Natural killer cell (primary cell): Measurements from ENCODE around the gene OR6C76. TPM values are rescaled to one million over a fixed set of nuclear protein-coding genes. Genes with fewer than 3 reads are reported as not detected.

ENCODE experiments used
- ATAC-seq, 3 donors: fragments of 150-1000 bp in 2 of 3; fragments of 200-7000 bp in 1 of 3; cut with Tn5 transposase; 1 replicate in 1 of 3; 2 replicates in 2 of 3; pipeline ENCODE4 v1.10.0; 2021; ENCODE audit warnings: mild to moderate bottlenecking in 2 of 3, moderate library complexity in 2 of 3
- DNase-seq, 2 donors: peaks; one replicate each; pipeline versions ENCODE4 v3.0.0 to v3.0.0-alpha.2; 2013 to 2021; ENCODE audit warnings: mixed read lengths in 1 of 2
- H3K27ac ChIP-seq: one replicate; pipeline ENCODE4 v1.5.1; 2013; ENCODE audit warnings: mild to moderate bottlenecking, low read length
- H3K27me3 ChIP-seq: one replicate; pipeline ENCODE4 v1.6.1; 2013; ENCODE audit warnings: low read length; ENCODE audit not compliant: control insufficient read depth, insufficient read depth
- H3K36me3 ChIP-seq: one replicate; pipeline ENCODE4 v1.6.1; 2013; ENCODE audit warnings: low read length; ENCODE audit not compliant: control insufficient read depth, insufficient read depth
- H3K4me1 ChIP-seq: one replicate; pipeline ENCODE4 v1.6.1; 2013; ENCODE audit warnings: low read length; ENCODE audit not compliant: control insufficient read depth, insufficient read depth
- H3K4me3 ChIP-seq: one replicate; pipeline ENCODE4 v1.5.1; 2013; ENCODE audit warnings: low read length
- H3K9me3 ChIP-seq: one replicate; pipeline ENCODE4 v1.6.1; 2013; ENCODE audit warnings: low read length; ENCODE audit not compliant: control insufficient read depth, insufficient read depth
- H3K27ac Mint-ChIP-seq, 2 donors: one replicate each; pipeline ENCODE4 v1.8.0; 2022; ENCODE audit warnings: mild to moderate bottlenecking in 2 of 2, mixed read lengths in 2 of 2, moderate library complexity in 1 of 2
- H3K27me3 Mint-ChIP-seq, 2 donors: one replicate each; pipeline ENCODE4 v1.8.0; 2022; ENCODE audit warnings: low read depth in 2 of 2, mixed read lengths in 2 of 2
- H3K36me3 Mint-ChIP-seq: one replicate; pipeline ENCODE4 v1.8.0; 2022; ENCODE audit warnings: mixed read lengths
- H3K4me1 Mint-ChIP-seq, 2 donors: one replicate each; pipeline ENCODE4 v1.8.0; 2022; ENCODE audit warnings: mixed read lengths in 2 of 2
- H3K4me3 Mint-ChIP-seq: one replicate; pipeline ENCODE4 v1.8.0; 2022; ENCODE audit warnings: mild to moderate bottlenecking, moderate library complexity, mixed read lengths
- H3K9me3 Mint-ChIP-seq, 2 donors: one replicate each; pipeline ENCODE4 v1.8.0; 2022; ENCODE audit warnings: mixed read lengths in 2 of 2
- WGBS: methylation state at CpG from one replicate; pipeline ENCODE4 v1.1.7; 2013; ENCODE audit warnings: missing lambda C conversion rate; ENCODE audit not compliant: insufficient coverage; 5-methylcytosine and 5-hydroxymethylcytosine counted together
- intact Hi-C: fragments of 100-400 bp; cut with micrococcal nuclease; formaldehyde crosslinking; loops from one replicate; pipeline ENCODE4 v1.14.2; 2022
- total RNA-seq, 4 donors: library from RNA; stranded (reverse); fragments of 120-200 nt in 1 of 4; gene quantifications; one replicate each; pipeline versions ENCODE4 v1.2.3 to v1.2.4, GENCODE V29; 2013 to 2022
- TF ChIP-seq, protein P1 (sequence below): fragments of 200-600 bp; IDR thresholded peaks from one replicate; pipeline ENCODE4 v1.8.0; 2022; ENCODE audit warnings: antibody characterized with exemption

The OR6C76 gene
- total RNA-seq, 3 donors from 2014 or later (not counting 1 experiment from before 2014, with no cell fraction given): not detected

DNA sequence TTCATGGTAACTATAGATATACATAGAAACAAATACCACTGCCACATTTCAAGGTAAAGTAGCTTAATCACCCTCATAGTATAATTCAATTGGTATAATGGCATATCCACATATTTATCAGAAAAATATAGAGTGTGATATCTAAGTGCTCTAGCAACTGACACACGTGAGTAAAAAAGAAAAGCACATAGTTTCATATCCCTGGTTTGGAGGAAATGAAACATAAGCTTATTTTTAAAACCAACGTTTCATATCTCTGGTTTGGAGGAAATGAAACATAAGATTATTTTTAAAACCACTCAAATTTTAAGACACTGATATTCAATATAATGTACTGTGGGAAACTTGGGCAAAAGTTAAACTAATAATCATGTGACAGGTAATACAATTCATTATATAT lies 41.8 kb downstream of the OR6C76 start:
- H3K4me1 Mint-ChIP-seq: no peaks in the 10 kb centered on the region
- H3K27me3 ChIP-seq: peaks cover 5% of the 10 kb centered on the region
- DNase-seq (no peak), ATAC-seq (no peak)
- no peak overlapping the region for H3K27ac ChIP-seq
- no peaks in the 10 kb centered on the region for H3K4me1 ChIP-seq
- intact Hi-C loops: no loop called here
- no peaks in the 10 kb centered on the region for H3K36me3 ChIP-seq
- H3K4me3 Mint-ChIP-seq: no peak overlapping the region
- H3K9me3 ChIP-seq: no peaks in the 10 kb centered on the region
- no peak overlapping the region for H3K27ac Mint-ChIP-seq
- TF ChIP-seq, protein P1, sequence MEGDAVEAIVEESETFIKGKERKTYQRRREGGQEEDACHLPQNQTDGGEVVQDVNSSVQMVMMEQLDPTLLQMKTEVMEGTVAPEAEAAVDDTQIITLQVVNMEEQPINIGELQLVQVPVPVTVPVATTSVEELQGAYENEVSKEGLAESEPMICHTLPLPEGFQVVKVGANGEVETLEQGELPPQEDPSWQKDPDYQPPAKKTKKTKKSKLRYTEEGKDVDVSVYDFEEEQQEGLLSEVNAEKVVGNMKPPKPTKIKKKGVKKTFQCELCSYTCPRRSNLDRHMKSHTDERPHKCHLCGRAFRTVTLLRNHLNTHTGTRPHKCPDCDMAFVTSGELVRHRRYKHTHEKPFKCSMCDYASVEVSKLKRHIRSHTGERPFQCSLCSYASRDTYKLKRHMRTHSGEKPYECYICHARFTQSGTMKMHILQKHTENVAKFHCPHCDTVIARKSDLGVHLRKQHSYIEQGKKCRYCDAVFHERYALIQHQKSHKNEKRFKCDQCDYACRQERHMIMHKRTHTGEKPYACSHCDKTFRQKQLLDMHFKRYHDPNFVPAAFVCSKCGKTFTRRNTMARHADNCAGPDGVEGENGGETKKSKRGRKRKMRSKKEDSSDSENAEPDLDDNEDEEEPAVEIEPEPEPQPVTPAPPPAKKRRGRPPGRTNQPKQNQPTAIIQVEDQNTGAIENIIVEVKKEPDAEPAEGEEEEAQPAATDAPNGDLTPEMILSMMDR: no peak
- no peaks in the 10 kb centered on the region for H3K36me3 Mint-ChIP-seq
- no CpG with 5 or more reads among the region's 2 CpGs for WGBS
- H3K27me3 Mint-ChIP-seq: peaks cover 5 to 27% of the 10 kb centered on the region in 2 donors
- H3K9me3 Mint-ChIP-seq: no peaks in the 10 kb centered on the region
- no peak overlapping the region for H3K4me3 ChIP-seq

DNA sequence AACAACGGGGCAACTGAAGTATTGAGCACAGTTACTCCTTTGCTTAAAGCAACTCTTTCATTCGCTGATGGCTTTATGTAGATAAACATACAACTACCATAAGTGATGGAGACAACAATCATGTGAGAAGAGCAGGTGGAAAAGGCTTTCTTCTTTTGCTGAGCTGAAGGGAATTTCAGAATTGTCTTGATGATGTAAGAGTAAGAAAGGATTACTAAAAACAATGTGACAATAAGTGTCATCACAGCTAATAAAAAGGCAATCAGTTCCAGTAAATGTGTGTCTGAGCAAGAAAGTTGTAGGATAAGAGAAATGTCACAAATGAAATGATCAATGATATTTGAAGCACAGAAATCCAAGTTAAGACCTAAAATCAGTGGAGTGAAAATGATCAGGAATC lies 43.2 kb downstream of the OR6C76 start:
- no peaks in the 10 kb centered on the region for H3K4me1 ChIP-seq
- no CpG with 5 or more reads among the region's 2 CpGs for WGBS
- Mint-ChIP-seq H3K9me3 (no peaks in the 10 kb centered on the region), H3K4me3 (no peak overlapping the region), H3K36me3 (no peaks in the 10 kb centered on the region), H3K27ac (no peak overlapping the region), H3K27me3 (peaks cover 5 to 27% of the 10 kb centered on the region in 2 donors), H3K4me1 (no peaks in the 10 kb centered on the region)
- ATAC-seq: no peak
- intact Hi-C loops: no loop called here
- DNase-seq: no peak
- H3K36me3 ChIP-seq: no peaks in the 10 kb centered on the region
- no peaks in the 10 kb centered on the region for H3K9me3 ChIP-seq
- TF ChIP-seq, protein P1: no peak
- peaks cover 5% of the 10 kb centered on the region for H3K27me3 ChIP-seq
- no peak overlapping the region for H3K27ac ChIP-seq
- H3K4me3 ChIP-seq: no peak overlapping the region

DNA sequence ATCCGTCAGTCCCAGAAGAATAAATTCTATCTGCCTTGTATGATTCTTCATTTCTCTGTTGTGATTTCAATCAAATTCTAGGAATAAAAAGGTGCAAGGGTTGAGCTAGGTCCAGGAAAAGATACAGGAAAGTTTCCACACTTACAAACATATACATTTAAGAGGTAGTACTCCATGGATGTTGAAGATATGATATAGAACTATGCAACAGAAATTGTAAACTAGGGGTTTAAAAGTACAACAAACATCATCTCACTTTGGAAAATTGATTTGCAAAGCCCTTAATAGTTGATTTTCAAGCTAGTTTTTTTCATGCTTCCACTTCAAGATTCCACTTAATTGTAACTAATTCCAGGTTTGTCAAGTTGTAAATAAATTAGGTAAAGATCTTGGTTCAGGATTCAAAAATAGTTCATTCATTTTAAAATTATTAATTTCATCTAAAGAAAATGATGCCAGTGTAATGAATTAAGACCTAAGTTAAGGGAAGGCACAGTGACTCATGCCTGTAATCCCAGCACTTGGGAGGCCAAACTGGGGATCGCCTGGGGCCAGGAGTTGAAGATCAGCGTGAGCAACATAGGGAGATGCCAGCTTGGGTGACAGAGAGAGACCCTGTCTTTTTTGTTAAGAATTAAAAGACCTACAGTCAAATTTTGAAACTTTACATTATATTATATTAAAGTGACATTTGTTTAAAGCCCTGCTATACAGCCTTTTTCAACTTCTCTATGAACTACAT lies 44.2 kb downstream of the OR6C76 start, which contains the start of gene OR6C70:
OR6C70 (minus strand) TSS at position 51 of the 742 bp plus-strand sequence; CDS start at position 51, 0 bp downstream.
- WGBS: 82% methylated on average over 2 of the region's 3 CpGs
- no peak within 1 kb of the TSS for H3K27ac ChIP-seq
- Mint-ChIP-seq H3K9me3 (no peaks in the 10 kb centered on the region), H3K27ac (no peak within 1 kb of the TSS), H3K36me3 (no peaks in the 10 kb centered on the region), H3K4me3 (no peak within 1 kb of the TSS), H3K4me1 (no peaks in the 10 kb centered on the region), H3K27me3 (peaks cover 5 to 27% of the 10 kb centered on the region in 2 donors)
- TF ChIP-seq, protein P1: no peak
- peaks cover 5% of the 10 kb centered on the region for H3K27me3 ChIP-seq
- no peak within 1 kb of the TSS for H3K4me3 ChIP-seq
- H3K36me3 ChIP-seq: no peaks in the 10 kb centered on the region
- H3K4me1 ChIP-seq: no peaks in the 10 kb centered on the region
- intact Hi-C loops: no loop called here
- no peak for ATAC-seq
- DNase-seq: no peak
- H3K9me3 ChIP-seq: no peaks in the 10 kb centered on the region

DNA sequence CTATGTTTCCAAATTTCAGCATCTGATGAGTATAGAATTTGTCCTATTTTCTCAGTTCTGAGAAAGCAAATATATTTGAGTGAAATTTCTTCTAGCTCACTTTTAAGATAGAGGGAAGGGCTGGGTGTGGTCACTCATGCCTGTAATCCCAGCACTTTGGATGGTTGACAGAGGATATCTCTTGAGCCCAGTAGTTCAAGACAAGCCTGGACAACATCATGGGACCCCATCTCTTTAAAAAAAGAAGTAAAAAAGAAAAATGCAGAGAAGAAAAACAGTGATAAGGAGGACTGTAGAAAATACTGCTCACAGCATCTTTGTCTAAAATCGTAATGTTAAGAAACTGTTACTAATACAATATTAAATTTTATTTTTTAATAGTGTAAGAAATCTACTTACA lies 46.2 kb downstream of the OR6C76 start:
- peaks cover 5% of the 10 kb centered on the region for H3K27me3 ChIP-seq
- no peak for DNase-seq
- Mint-ChIP-seq H3K4me1 (no peaks in the 10 kb centered on the region), H3K27me3 (peaks cover 5 to 21% of the 10 kb centered on the region in 2 donors), H3K9me3 (no peaks in the 10 kb centered on the region), H3K4me3 (no peak overlapping the region), H3K27ac (no peak overlapping the region), H3K36me3 (no peaks in the 10 kb centered on the region)
- TF ChIP-seq, protein P1: no peak
- no peak overlapping the region for H3K27ac ChIP-seq
- no peak overlapping the region for H3K4me3 ChIP-seq
- no peak for ATAC-seq
- H3K4me1 ChIP-seq: no peaks in the 10 kb centered on the region
- no peaks in the 10 kb centered on the region for H3K9me3 ChIP-seq
- WGBS: no CpG with 5 or more reads among the region's 1 CpG
- intact Hi-C loops: no loop called here
- H3K36me3 ChIP-seq: no peaks in the 10 kb centered on the region
